ENCODE results near the gene ACAP1. TPM values are rescaled to one million over a fixed set of nuclear protein-coding genes. Genes with fewer than 3 reads are reported as not detected.
A peak's percentile ranks its signal among the peaks of the same experiment; 100 is the strongest.

The ACAP1 gene
- total and polyA plus RNA-seq, 9 of the 15 experiments (the other 6 are each of a cell fraction or from before 2014, with no cell fraction given) = 0.15 to 8.5 (median 2.4) TPM

GRCh38 chr17:7341842-7342241, 5.5 kb downstream of the ACAP1 start:
- Histone ChIP-seq H3K9ac (ENCODE audit: insufficient read depth in 1 of 2, low read depth in 2 of 2, low read length in 2 of 2) (0 out of 4 replicates have a peak overlapping the region, but pooled peaks of 1 of the 2 experiments have one; percentile 4), H3K9me1 (ENCODE audit: control insufficient read depth, insufficient read depth, low read length) (no peaks in the 10 kb centered on the region), H3K27me3 (ENCODE audit: control insufficient read depth in 2 of 2, insufficient read depth in 2 of 2, low read length in 2 of 2) (no peaks in the 10 kb centered on the region), H3K4me1 (replicated peaks in 1 of 2; ENCODE audit: control insufficient read depth in 2 of 2, insufficient read depth in 2 of 2, low read length in 2 of 2) (peaks cover 0 to 16% of the 10 kb centered on the region in 2 experiments; a peak in 2 of 5 replicates), H3K4me2 (ENCODE audit: insufficient read depth, low read length) (no peak overlapping the region), H3K4me3 (no peak overlapping the region), H2AFZ (ENCODE audit: low read depth, low read length) (no peak overlapping the region), H3K36me3 (ENCODE audit: control insufficient read depth, insufficient read depth, low read length) (no peaks in the 10 kb centered on the region), H3K27ac (ENCODE audit: extremely low read depth, low read depth, low read length) (no peak overlapping the region), H3K79me2 (ENCODE audit: control insufficient read depth, insufficient read depth, low read length) (no peaks in the 10 kb centered on the region), H3K9me3 (replicated peaks; ENCODE audit: control insufficient read depth, insufficient read depth, low read depth, low read length) (no peaks in the 10 kb centered on the region), H4K20me1 (replicated peaks; ENCODE audit: control insufficient read depth, insufficient read depth, low read length) (no peaks in the 10 kb centered on the region)
- ChIA-PET CTCF (ENCODE audit: low intra/inter-chr PET ratio) (no interaction called here), POLR2A (interaction anchor here (1.2 kb wide), 1 partner anchor 12 kb away, joined by 3 read pairs; no protein-coding TSS in a partner anchor)
- in situ Hi-C loops (cut with MboI) (loop anchor here (5.0 kb wide), 1 partner anchor 60 kb away; the partner anchor contains the start of gene SLC2A4), intact Hi-C loops (cut with micrococcal nuclease) (no loop called here)
- no TSS peak for BruUV-seq (replicated peaks)
- FAIRE-seq (no peak), DNase-seq (ENCODE audit: extremely low read depth in 1 of 4, low spot score in 3 of 4) (no peak), ATAC-seq (no peak)
- WGBS (ENCODE audit: insufficient coverage, low coverage, missing lambda C conversion rate) = 59% methylated on average over 8 of the region's 13 CpGs
- TF ChIP-seq ZNF589 (CRISPR knock-in tag; IDR thresholded peaks at IDR 0.05; ENCODE audit: low read depth) = no peak
- TF ChIP-seq ZNF395 (CRISPR knock-in tag; IDR thresholded peaks at IDR 0.05) = no peak
- no peak for TF ChIP-seq FOXK1 (CRISPR knock-in tag; IDR thresholded peaks at IDR 0.05; ENCODE audit: borderline replicate concordance)
- TF ChIP-seq TCF7 (IDR thresholded peaks at IDR 0.05; ENCODE audit: borderline replicate concordance) = no peak
- no peak for TF ChIP-seq CBX2 (IDR thresholded peaks at IDR 0.05; ENCODE audit: insufficient read depth, low read length, poor library complexity, severe bottlenecking)
- no peak for TF ChIP-seq MXI1 (IDR thresholded peaks at IDR 0.05; ENCODE audit: low read depth, low read length)
- no peak for TF ChIP-seq CHD4 (IDR thresholded peaks at IDR 0.05; ENCODE audit: insufficient read depth, insufficient replicate concordance, low read depth, low read length, poor library complexity, severe bottlenecking)
- TF ChIP-seq CCNT2 (IDR thresholded peaks at IDR 0.05; ENCODE audit: borderline replicate concordance, extremely low read depth, insufficient read length, low read depth, low read length) = no peak
- TF ChIP-seq ARHGAP35 (IDR thresholded peaks at IDR 0.05; ENCODE audit: partially characterized antibody) = no peak
- TF ChIP-seq ZNF324 (CRISPR knock-in tag; IDR thresholded peaks at IDR 0.05) = no peak
- TF ChIP-seq PTBP1 (IDR thresholded peaks at IDR 0.05; ENCODE audit: low read depth, low read length) = no peak
- TF ChIP-seq MITF (IDR thresholded peaks at IDR 0.05) = no peak
- no peak for TF ChIP-seq ZFP91 (CRISPR knock-in tag; IDR thresholded peaks at IDR 0.05)
- TF ChIP-seq MEF2A (IDR thresholded peaks at IDR 0.05; ENCODE audit: control insufficient read depth, low read depth, low read length) = no peak
- TF ChIP-seq IFI16 (CRISPR knock-in tag; IDR thresholded peaks at IDR 0.05) = no peak
- no peak for TF ChIP-seq THRB (CRISPR knock-in tag; conservative IDR thresholded peaks at IDR 0.05)

Measured in K562 (cell line).